CD4-positive, CD25-positive, alpha-beta regulatory T cell (primary cell): ENCODE measurements around the gene CNN1. TPM values are rescaled to one million over a fixed set of nuclear protein-coding genes. Genes with fewer than 3 reads are reported as not detected.
A peak's percentile ranks its signal among the peaks of the same experiment; 100 is the strongest.

Source experiments
- ATAC-seq, 2 donors: fragments of 150-1000 bp; cut with Tn5 transposase; one replicate each; pipeline ENCODE4 v1.10.0; 2021; ENCODE audit warnings: low read depth in 2 of 2, moderate number of reproducible peaks in 2 of 2, moderate library complexity in 1 of 2
- DNase-seq, 3 donors: peaks; one replicate each; pipeline versions ENCODE4 v3.0.0 to v3.0.0-alpha.2; 2012 to 2022; ENCODE audit warnings: mixed read lengths in 1 of 3
- H3K27ac ChIP-seq: one replicate; pipeline ENCODE4 v1.7.0; 2013; ENCODE audit warnings: mild to moderate bottlenecking, low read length; ENCODE audit not compliant: insufficient read depth, poor library complexity, severe bottlenecking
- H3K27me3 ChIP-seq: one replicate; pipeline ENCODE4 v1.7.0; 2013; ENCODE audit warnings: low read length; ENCODE audit not compliant: control insufficient read depth, insufficient read depth
- H3K36me3 ChIP-seq: one replicate; pipeline ENCODE4 v1.7.0; 2013; ENCODE audit warnings: mild to moderate bottlenecking, low read length, moderate library complexity; ENCODE audit not compliant: control insufficient read depth, insufficient read depth
- H3K4me1 ChIP-seq: 2 replicates; pipeline ENCODE4 v1.7.0; 2013; ENCODE audit warnings: mild to moderate bottlenecking, low read length; ENCODE audit not compliant: insufficient read depth, control insufficient read depth, poor library complexity, severe bottlenecking
- H3K4me3 ChIP-seq: one replicate; pipeline ENCODE4 v1.7.0; 2013; ENCODE audit warnings: low read depth, mild to moderate bottlenecking, low read length, moderate library complexity
- H3K9me3 ChIP-seq, 2 experiments: 1 replicate in 1 of 2; 2 replicates in 1 of 2; pipeline ENCODE4 v1.7.0; 2013; ENCODE audit warnings: low read length in 2 of 2, mild to moderate bottlenecking in 1 of 2, moderate library complexity in 1 of 2; ENCODE audit not compliant: control insufficient read depth in 2 of 2
- H3K27ac Mint-ChIP-seq, 3 donors: one replicate each; pipeline ENCODE4 v1.8.0; 2020 to 2022; ENCODE audit warnings: mild to moderate bottlenecking in 3 of 3, mixed read lengths in 3 of 3, moderate library complexity in 2 of 3
- H3K27me3 Mint-ChIP-seq: one replicate; pipeline ENCODE4 v1.8.0; 2022; ENCODE audit warnings: mild to moderate bottlenecking, mixed read lengths
- H3K36me3 Mint-ChIP-seq: one replicate; pipeline ENCODE4 v1.8.0; 2020; ENCODE audit warnings: mixed read lengths
- H3K4me1 Mint-ChIP-seq, 4 donors: one replicate each; pipeline ENCODE4 v1.8.0; 2020 to 2022; ENCODE audit warnings: mixed read lengths in 4 of 4, mild to moderate bottlenecking in 1 of 4
- H3K4me3 Mint-ChIP-seq, 4 donors: one replicate each; pipeline ENCODE4 v1.8.0; 2020 to 2022; ENCODE audit warnings: mild to moderate bottlenecking in 4 of 4, mixed read lengths in 4 of 4, moderate library complexity in 3 of 4
- H3K9me3 Mint-ChIP-seq, 7 donors: one replicate each; pipeline ENCODE4 v1.8.0; 2020 to 2022; ENCODE audit warnings: mixed read lengths in 7 of 7, mild to moderate bottlenecking in 3 of 7, moderate library complexity in 2 of 7
- polyA plus RNA-seq, 4 donors: library from polyadenylated mRNA; unstranded; fragments of 300-500 nt; fragmentation: Illumina TruSeq; gene quantifications; one replicate each; pipeline ENCODE4 v1.2.3, GENCODE V29; 2021
- total RNA-seq: library from RNA; stranded (reverse); gene quantifications from one replicate; pipeline ENCODE4 v1.2.3, GENCODE V29; 2022

CNN1 gene
- total and polyA plus RNA-seq, 5 donors from 2014 or later = not detected

- DNase-seq = no peak
- Histone ChIP-seq H3K4me3 (no peak overlapping the region), H3K36me3 (peaks cover 16% of the 10 kb centered on the region), H3K27ac (no peak overlapping the region), H3K9me3 (no peaks in the 10 kb centered on the region), H3K4me1 (peaks cover 8% of the 10 kb centered on the region), H3K27me3 (no peaks in the 10 kb centered on the region)
- Mint-ChIP-seq H3K36me3 (peaks cover 11% of the 10 kb centered on the region), H3K4me3 (no peak overlapping the region), H3K27ac (no peak overlapping the region), H3K9me3 (no peaks in the 10 kb centered on the region), H3K4me1 (peaks cover 0 to 6% (median 3%) of the 10 kb centered on the region in 4 donors), H3K27me3 (peaks cover 5% of the 10 kb centered on the region)
- no peak for ATAC-seq
Measured at GRCh38 chr19:11510444-11510843, 28.2 kb upstream of the CNN1 start.

- ATAC-seq = no peak
- H3K36me3 Mint-ChIP-seq = peaks cover 15% of the 10 kb centered on the region
- H3K27ac ChIP-seq = no peak overlapping the region
Measured at GRCh38 chr19:11513946-11514345, 24.7 kb upstream of the CNN1 start.

GRCh38 chr19:11519138-11519537 is 19.5 kb upstream of the CNN1 start:
- DNase-seq = no peak
- Mint-ChIP-seq H3K27ac (no peak overlapping the region), H3K36me3 (peaks cover 17% of the 10 kb centered on the region), H3K27me3 (no peaks in the 10 kb centered on the region), H3K4me3 (no peak overlapping the region), H3K9me3 (no peaks in the 10 kb centered on the region), H3K4me1 (peaks cover 0 to 8% (median 7%) of the 10 kb centered on the region in 4 donors)
- no peaks in the 10 kb centered on the region for H3K27me3 ChIP-seq
- H3K36me3 ChIP-seq = peaks cover 20% of the 10 kb centered on the region
- H3K4me1 ChIP-seq = no peaks in the 10 kb centered on the region
- no peak for ATAC-seq
- no peak overlapping the region for H3K4me3 ChIP-seq
- H3K27ac ChIP-seq = no peak overlapping the region
- H3K9me3 ChIP-seq = no peaks in the 10 kb centered on the region

More at GRCh38 chr19:11513946-11514345, 24.7 kb upstream of the CNN1 start:
- peaks cover 22% of the 10 kb centered on the region for H3K36me3 ChIP-seq
- DNase-seq = no peak
- no peak overlapping the region for H3K4me3 ChIP-seq
- no peaks in the 10 kb centered on the region for H3K9me3 ChIP-seq
- Mint-ChIP-seq H3K4me3 (no peak overlapping the region), H3K27ac (peak overlapping the region in 1 of 3 donors; percentile 83), H3K4me1 (peaks cover 0 to 3% (median under 1%) of the 10 kb centered on the region in 4 donors), H3K9me3 (no peaks in the 10 kb centered on the region), H3K27me3 (no peaks in the 10 kb centered on the region)
- no peaks in the 10 kb centered on the region for H3K27me3 ChIP-seq
- no peaks in the 10 kb centered on the region for H3K4me1 ChIP-seq

- peak within 1 kb of the TSS; percentile 85 for H3K27ac ChIP-seq
- H3K4me1 ChIP-seq = peaks cover 10% of the 10 kb centered on the region
- Mint-ChIP-seq H3K4me3 (peak within 1 kb of the TSS; percentile 87 to 97 (median 95)), H3K4me1 (peaks cover 4 to 22% (median 14%) of the 10 kb centered on the region in 4 donors), H3K27me3 (peaks cover 7% of the 10 kb centered on the region), H3K36me3 (peaks cover 4% of the 10 kb centered on the region), H3K9me3 (no peaks in the 10 kb centered on the region), H3K27ac (peak within 1 kb of the TSS; percentile 95 to 96 (median 95))
- no peaks in the 10 kb centered on the region for H3K9me3 ChIP-seq
- peak within 1 kb of the TSS; percentile 93 for H3K4me3 ChIP-seq
- peaks cover 8% of the 10 kb centered on the region for H3K36me3 ChIP-seq
- ATAC-seq (peak; percentile 99 to 100), DNase-seq (peak; percentile 85 to 96 (median 91))
- no peaks in the 10 kb centered on the region for H3K27me3 ChIP-seq
Measured at GRCh38 chr19:11528551-11529341, 9.9 kb upstream of the CNN1 start, which contains the start of gene ECSIT. TSS of gene ECSIT (minus strand) at chr19:11529134. CDS start at chr19:11519170, 9,964 bp downstream.

GRCh38 chr19:11530432-11530831 is 8.2 kb upstream of the CNN1 start:
- peaks cover 4% of the 10 kb centered on the region for H3K36me3 Mint-ChIP-seq
- H3K4me1 Mint-ChIP-seq = peaks cover 4 to 35% (median 18%) of the 10 kb centered on the region in 4 donors
- Histone ChIP-seq H3K36me3 (peaks cover 3% of the 10 kb centered on the region), H3K9me3 (no peaks in the 10 kb centered on the region), H3K27me3 (no peaks in the 10 kb centered on the region), H3K4me3 (no peak overlapping the region), H3K27ac (no peak overlapping the region), H3K4me1 (peaks cover 10% of the 10 kb centered on the region)
- H3K27ac Mint-ChIP-seq = no peak overlapping the region
- H3K4me3 Mint-ChIP-seq = peak overlapping the region in 2 of 4 donors; percentile 37 to 64
- DNase-seq (peak in 1 of 3 donors; percentile 66), ATAC-seq (no peak)
- peaks cover 14% of the 10 kb centered on the region for H3K27me3 Mint-ChIP-seq
- H3K9me3 Mint-ChIP-seq = peaks cover 0 to 2% (median 0%) of the 10 kb centered on the region in 7 donors

- Histone ChIP-seq H3K27me3 (no peaks in the 10 kb centered on the region), H3K4me3 (no peak overlapping the region), H3K27ac (no peak overlapping the region), H3K36me3 (no peaks in the 10 kb centered on the region), H3K9me3 (no peaks in the 10 kb centered on the region), H3K4me1 (peaks cover 5% of the 10 kb centered on the region)
- Mint-ChIP-seq H3K36me3 (no peaks in the 10 kb centered on the region), H3K27ac (peak overlapping the region in 1 of 3 donors; percentile 71), H3K4me1 (peaks cover 0 to 22% (median 12%) of the 10 kb centered on the region in 4 donors), H3K27me3 (peaks cover 24% of the 10 kb centered on the region), H3K9me3 (peaks cover 0 to 2% (median 0%) of the 10 kb centered on the region in 7 donors), H3K4me3 (no peak overlapping the region)
- DNase-seq = no peak
- no peak for ATAC-seq
Measured at GRCh38 chr19:11534538-11534937, 4.1 kb upstream of the CNN1 start.

- Mint-ChIP-seq H3K4me3 (no peak overlapping the region), H3K4me1 (peaks cover 0 to 22% (median 12%) of the 10 kb centered on the region in 4 donors), H3K27ac (no peak overlapping the region), H3K36me3 (no peaks in the 10 kb centered on the region), H3K9me3 (peaks cover 0 to 2% (median 0%) of the 10 kb centered on the region in 7 donors), H3K27me3 (peaks cover 25% of the 10 kb centered on the region)
- DNase-seq (no peak), ATAC-seq (no peak)
- Histone ChIP-seq H3K4me1 (peaks cover 5% of the 10 kb centered on the region), H3K27me3 (no peaks in the 10 kb centered on the region), H3K4me3 (no peak overlapping the region), H3K27ac (no peak overlapping the region), H3K36me3 (no peaks in the 10 kb centered on the region), H3K9me3 (no peaks in the 10 kb centered on the region)
Measured at GRCh38 chr19:11534948-11535347, 3.7 kb upstream of the CNN1 start.
